ENCODE data around the gene LDAH.

- no peak for TF ChIP-seq CTCF (IDR thresholded peaks at IDR 0.05)
- no peak for TF ChIP-seq POLR2A (IDR thresholded peaks at IDR 0.05)
These were observed 76.9 kb downstream of the LDAH start for GRCh38 chr2:20745924-20746555.
